Measurements from ENCODE around the gene KAZALD1. TPM values are rescaled to one million over a fixed set of nuclear protein-coding genes. Genes with fewer than 3 reads are reported as not detected.

Gene KAZALD1
- total RNA-seq, 3 donors from 2014 or later: 2.8 to 4.9 (median 4.5) TPM

GRCh38 chr10:101069441-101069840 lies 7.7 kb downstream of the KAZALD1 start:
- intact Hi-C loops (cut with DNase I; ENCODE audit: low total_unique reads): no loop called here
- Histone ChIP-seq H3K4me1 (peaks cover 0 to 8% of the 10 kb centered on the region in 2 donors), H3K9me3 (no peaks in the 10 kb centered on the region), H3K36me3 (no peaks in the 10 kb centered on the region), H3K27ac (no peak overlapping the region), H3K27me3 (peaks cover 3 to 24% of the 10 kb centered on the region in 2 donors), H3K4me3 (no peak overlapping the region)
- no peak for TF ChIP-seq POLR2AphosphoS5 (IDR thresholded peaks at IDR 0.05)
- TF ChIP-seq, protein P1, sequence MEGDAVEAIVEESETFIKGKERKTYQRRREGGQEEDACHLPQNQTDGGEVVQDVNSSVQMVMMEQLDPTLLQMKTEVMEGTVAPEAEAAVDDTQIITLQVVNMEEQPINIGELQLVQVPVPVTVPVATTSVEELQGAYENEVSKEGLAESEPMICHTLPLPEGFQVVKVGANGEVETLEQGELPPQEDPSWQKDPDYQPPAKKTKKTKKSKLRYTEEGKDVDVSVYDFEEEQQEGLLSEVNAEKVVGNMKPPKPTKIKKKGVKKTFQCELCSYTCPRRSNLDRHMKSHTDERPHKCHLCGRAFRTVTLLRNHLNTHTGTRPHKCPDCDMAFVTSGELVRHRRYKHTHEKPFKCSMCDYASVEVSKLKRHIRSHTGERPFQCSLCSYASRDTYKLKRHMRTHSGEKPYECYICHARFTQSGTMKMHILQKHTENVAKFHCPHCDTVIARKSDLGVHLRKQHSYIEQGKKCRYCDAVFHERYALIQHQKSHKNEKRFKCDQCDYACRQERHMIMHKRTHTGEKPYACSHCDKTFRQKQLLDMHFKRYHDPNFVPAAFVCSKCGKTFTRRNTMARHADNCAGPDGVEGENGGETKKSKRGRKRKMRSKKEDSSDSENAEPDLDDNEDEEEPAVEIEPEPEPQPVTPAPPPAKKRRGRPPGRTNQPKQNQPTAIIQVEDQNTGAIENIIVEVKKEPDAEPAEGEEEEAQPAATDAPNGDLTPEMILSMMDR (IDR thresholded peaks at IDR 0.05): no peak
- no peak for TF ChIP-seq POLR2A (IDR thresholded peaks at IDR 0.05)
- DNase-seq (ENCODE audit: low spot score in 2 of 2): no peak

DNA sequence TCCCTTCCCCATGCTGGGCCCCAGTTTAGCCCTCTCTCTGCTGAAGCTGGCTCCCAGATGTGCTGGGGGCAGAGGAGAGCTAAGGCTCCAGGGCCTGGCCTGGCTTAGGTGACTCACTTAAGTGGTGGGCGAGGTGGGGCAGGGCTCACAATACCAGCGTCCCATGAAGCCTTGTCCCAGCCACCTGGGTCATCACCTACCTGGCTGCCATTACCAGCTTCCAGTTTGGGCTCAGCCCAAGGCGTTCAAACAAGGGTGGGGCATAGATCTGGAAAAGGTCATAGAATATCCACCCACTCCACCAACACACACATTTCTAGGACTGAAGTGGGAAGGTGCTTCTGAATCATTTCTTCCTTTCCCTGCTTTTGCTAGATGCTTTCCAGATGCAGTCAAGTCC lies 8.3 kb downstream of the KAZALD1 start:
- peaks cover 0 to 8% of the 10 kb centered on the region in 2 donors for H3K4me1 ChIP-seq
- H3K27ac ChIP-seq: no peak overlapping the region
- H3K36me3 ChIP-seq: no peaks in the 10 kb centered on the region
- TF ChIP-seq, protein P1 (IDR thresholded peaks at IDR 0.05): no peak
- no peak for TF ChIP-seq POLR2A (IDR thresholded peaks at IDR 0.05)
- no peak for TF ChIP-seq POLR2AphosphoS5 (IDR thresholded peaks at IDR 0.05)
- H3K4me3 ChIP-seq: no peak overlapping the region
- DNase-seq (ENCODE audit: low spot score in 2 of 2): no peak
- intact Hi-C loops (cut with DNase I; ENCODE audit: low total_unique reads): no loop called here
- H3K9me3 ChIP-seq: no peaks in the 10 kb centered on the region
- peaks cover 3 to 28% of the 10 kb centered on the region in 2 donors for H3K27me3 ChIP-seq

DNA sequence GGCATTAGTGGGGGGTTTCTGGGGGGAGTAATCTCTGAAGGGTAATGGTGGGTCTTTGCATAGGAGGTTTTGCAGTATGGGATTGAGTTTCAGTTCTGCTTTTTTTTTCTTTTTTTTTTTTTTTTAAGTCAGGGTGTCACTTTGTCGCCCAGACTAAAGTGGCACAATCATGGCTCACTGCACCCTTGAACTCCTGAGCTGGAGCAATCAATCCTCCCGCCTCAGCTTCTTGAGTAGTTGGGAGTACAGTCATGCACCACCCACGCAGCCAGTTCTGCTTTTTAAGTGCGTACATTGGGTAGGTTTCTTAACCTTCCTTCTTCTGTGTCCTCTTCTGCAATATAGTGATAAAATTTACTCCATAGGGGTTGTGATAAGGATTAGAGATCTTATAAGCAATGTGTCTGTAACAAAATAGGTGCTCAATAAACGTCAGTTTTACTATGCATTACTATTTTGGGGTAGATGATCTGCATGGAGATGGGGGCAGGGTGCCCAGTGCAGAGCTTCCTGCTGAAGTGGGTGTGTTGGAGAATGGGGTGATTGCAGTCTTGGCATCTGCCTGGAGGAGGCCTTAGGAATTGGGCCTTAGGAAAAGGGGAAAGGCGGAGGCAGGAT lies 9.6 kb downstream of the KAZALD1 start:
- Histone ChIP-seq H3K9me3 (no peaks in the 10 kb centered on the region), H3K4me3 (no peak overlapping the region), H3K36me3 (no peaks in the 10 kb centered on the region), H3K27ac (no peak overlapping the region), H3K4me1 (no peaks in the 10 kb centered on the region), H3K27me3 (peaks cover 3 to 40% of the 10 kb centered on the region in 2 donors)
- DNase-seq (ENCODE audit: low spot score in 2 of 2): no peak
- TF ChIP-seq, protein P1 (IDR thresholded peaks at IDR 0.05): no peak
- TF ChIP-seq POLR2A (IDR thresholded peaks at IDR 0.05) (no peak), POLR2AphosphoS5 (IDR thresholded peaks at IDR 0.05) (no peak)
- intact Hi-C loops (cut with DNase I; ENCODE audit: low total_unique reads): no loop called here

GRCh38 chr10:101071885-101072433 lies 10.2 kb downstream of the KAZALD1 start:
- H3K27me3 ChIP-seq: peaks cover 3 to 43% of the 10 kb centered on the region in 2 donors

DNA sequence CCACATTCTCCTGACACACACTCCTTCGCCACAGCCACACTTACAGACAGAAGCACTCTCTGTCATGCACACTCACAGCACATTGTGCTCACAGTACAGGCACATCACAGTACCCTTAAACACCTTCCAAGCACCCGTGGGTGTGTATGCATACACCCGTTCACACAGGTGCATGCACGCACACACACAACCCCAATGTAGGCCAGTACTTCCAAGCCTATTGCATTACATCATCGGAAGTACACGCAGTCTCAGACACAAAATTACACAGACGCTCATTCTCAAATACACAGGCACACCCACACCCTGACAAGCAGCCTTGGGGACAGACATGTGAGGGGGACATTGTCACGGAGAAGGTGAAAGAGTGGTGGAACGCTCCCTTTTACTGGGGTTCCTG lies 11.1 kb downstream of the KAZALD1 start:
- H3K4me3 ChIP-seq: no peak overlapping the region
- DNase-seq (ENCODE audit: low spot score in 2 of 2): no peak
- no peaks in the 10 kb centered on the region for H3K36me3 ChIP-seq
- no peak overlapping the region for H3K27ac ChIP-seq
- peaks cover 3 to 46% of the 10 kb centered on the region in 2 donors for H3K27me3 ChIP-seq
- TF ChIP-seq, protein P1 (IDR thresholded peaks at IDR 0.05): no peak
- TF ChIP-seq POLR2A (IDR thresholded peaks at IDR 0.05): no peak
- TF ChIP-seq POLR2AphosphoS5 (IDR thresholded peaks at IDR 0.05): no peak
- no peaks in the 10 kb centered on the region for H3K4me1 ChIP-seq
- H3K9me3 ChIP-seq: no peaks in the 10 kb centered on the region
- intact Hi-C loops (cut with DNase I; ENCODE audit: low total_unique reads): no loop called here

More at GRCh38 chr10:101071885-101072433, 10.2 kb downstream of the KAZALD1 start:
- intact Hi-C loops (cut with DNase I; ENCODE audit: low total_unique reads): no loop called here
- no peak overlapping the region for H3K4me3 ChIP-seq
- H3K9me3 ChIP-seq: no peaks in the 10 kb centered on the region
- H3K4me1 ChIP-seq: no peaks in the 10 kb centered on the region
- TF ChIP-seq POLR2A (IDR thresholded peaks at IDR 0.05): no peak
- TF ChIP-seq, protein P1 (IDR thresholded peaks at IDR 0.05): no peak
- no peak for TF ChIP-seq POLR2AphosphoS5 (IDR thresholded peaks at IDR 0.05)
- DNase-seq (ENCODE audit: low spot score in 2 of 2): no peak
- H3K36me3 ChIP-seq: no peaks in the 10 kb centered on the region
- H3K27ac ChIP-seq: no peak overlapping the region
